GM20000 (cell line): ENCODE data around the gene SCGB1A1.

ENCODE experiments used
- DNase-seq: peaks from one replicate; pipeline ENCODE4 v3.0.0; 2012; ENCODE audit warnings: low spot score
- CTCF ChIP-seq: IDR thresholded peaks from 2 replicates; pipeline ENCODE4 v1.5.1; 2012; ENCODE audit warnings: mild to moderate bottlenecking, control low read depth; ENCODE audit errors: extremely low read depth, missing control alignments

The SCGB1A1 gene

DNA sequence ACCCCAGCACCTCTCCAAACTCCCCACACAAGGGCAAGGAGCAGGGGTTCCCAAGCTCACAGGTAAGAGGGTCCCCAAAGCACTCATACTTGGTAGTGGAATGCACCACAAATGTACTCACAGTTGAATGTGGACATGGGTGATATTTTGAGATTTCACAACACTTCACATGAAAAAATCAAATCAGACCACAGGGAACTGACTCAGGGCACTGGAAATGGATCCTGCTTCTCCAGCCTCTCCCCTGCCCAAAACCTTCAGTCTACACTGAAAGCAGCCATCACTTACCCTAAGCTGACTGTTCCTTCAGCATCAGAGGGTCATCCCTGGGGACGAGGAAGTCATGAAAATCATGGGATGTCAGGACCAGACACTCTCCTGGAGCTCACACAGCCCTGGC is 40.2 kb downstream of the SCGB1A1 start:
- TF ChIP-seq CTCF: no peak

DNA sequence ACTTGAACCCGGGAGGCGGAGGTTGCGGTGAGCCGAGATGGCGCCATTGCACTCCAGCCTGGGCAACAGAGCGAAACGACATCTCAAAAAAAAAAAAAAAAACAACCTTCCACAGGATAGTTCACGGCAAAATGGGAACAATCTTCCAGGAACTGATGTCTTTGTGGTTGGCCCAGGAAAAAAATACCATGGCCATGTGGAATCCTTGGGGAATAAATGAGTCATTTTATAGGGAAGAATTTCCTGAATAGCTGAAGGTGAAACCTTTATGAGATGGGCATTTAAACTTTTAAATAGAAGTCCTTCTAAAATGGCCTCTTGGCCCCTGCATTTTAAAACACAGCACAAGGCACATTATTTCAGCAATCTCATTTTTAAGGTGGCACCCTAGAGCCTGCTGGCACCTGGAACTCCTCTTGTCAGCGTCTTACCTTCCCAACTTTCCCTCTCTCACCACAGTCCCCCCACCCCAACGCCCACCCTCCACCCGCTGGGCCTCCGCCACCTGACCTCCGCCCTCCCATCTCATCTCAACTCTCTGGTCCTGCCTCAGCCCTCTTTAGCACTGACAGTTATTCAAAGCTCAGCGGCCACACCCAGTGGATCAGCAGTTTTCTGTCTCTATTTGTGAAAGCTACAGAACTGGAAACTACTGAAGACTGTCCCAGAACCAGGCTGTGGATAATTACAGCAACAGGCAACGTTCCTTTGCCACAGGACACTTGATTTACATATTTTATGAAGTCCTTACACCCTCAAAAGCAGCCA is 43.1 kb downstream of the SCGB1A1 start:
- no peak for TF ChIP-seq CTCF
- DNase-seq: no peak

More for the DNA sequence above, 40.2 kb downstream of the SCGB1A1 start:
- no peak for DNase-seq

DNA sequence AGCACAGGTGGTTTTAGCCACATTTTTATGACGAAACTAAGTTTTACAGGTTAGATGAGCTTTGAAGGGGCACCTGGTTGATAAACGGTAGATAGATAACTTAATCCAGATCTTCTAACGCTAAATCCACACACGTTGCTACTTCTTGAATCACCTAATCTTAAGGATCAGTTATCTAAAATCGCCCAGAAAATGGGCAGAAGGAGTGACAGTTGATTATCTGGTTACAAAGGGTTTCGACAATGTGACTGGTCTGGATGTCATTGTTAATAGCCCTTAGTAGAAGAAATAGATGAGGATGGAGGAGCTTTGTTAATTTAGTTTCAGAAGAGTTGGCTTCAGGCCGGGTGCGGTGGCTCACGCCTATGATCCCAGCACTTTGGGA is 43.7 kb downstream of the SCGB1A1 start:
- no peak for DNase-seq
- no peak for TF ChIP-seq CTCF

GRCh38 chr11:62463121-62463542 is 44.3 kb downstream of the SCGB1A1 start:
- no peak for TF ChIP-seq CTCF
- no peak for DNase-seq

DNA sequence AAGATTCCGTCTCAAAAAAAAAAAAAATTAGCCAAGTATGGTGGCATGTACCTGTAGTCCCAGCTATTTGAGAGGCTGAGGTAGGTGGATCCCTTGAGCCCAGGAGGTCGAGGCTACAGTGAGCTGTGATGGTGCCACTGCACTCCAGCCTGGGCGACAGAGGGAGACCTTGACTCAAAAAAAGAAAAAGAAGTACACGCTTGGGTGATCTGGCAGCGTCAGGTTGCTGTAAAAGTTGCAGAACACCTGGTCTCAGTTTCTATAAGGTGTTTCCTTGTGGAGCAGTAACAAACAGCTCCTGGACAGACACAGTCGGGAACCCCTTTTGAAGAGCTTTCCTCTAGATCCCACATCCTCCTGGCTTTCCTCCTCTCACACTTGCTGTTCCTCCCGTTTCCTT is 45.8 kb downstream of the SCGB1A1 start:
- no peak for DNase-seq
- peak; percentile 44 for TF ChIP-seq CTCF

GRCh38 chr11:62466444-62466843 is 47.6 kb downstream of the SCGB1A1 start:
- no peak for DNase-seq
- TF ChIP-seq CTCF: no peak

DNA sequence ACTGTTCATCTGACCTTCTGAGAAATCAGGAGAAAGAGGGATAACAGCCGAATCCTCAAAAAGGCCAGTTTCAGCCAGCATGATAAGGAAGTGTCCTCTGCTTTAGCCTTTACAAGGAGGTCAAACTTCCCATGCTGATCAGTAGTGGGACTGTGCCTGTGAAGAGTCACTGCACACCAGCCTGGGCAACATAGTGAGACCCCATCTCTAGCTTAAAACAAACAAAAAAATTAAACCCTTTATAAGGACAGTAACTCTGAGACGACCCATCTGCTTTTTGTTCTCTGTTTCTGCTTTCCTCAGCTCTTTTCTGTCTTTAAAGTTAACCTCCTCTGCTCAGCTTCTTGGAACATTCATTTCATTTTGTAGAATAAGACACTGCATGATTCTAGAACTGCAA is 49.7 kb downstream of the SCGB1A1 start:
- TF ChIP-seq CTCF: no peak
- no peak for DNase-seq
